Loucy (cell line): ENCODE results near the gene LZTFL1.

Experiments used
- H2AFZ ChIP-seq: fragments of 200-600 bp; sonication (generic); 2 replicates; pipeline ENCODE4 v1.6.0; 2016; ENCODE audit warnings: antibody characterized with exemption, mild to moderate bottlenecking, low read length, moderate library complexity
- H3F3A ChIP-seq: fragments of 200-600 bp; 2 replicates; pipeline ENCODE4 v1.6.0; 2016; ENCODE audit warnings: antibody characterized with exemption, low read depth, mild to moderate bottlenecking
- H3K27me3 ChIP-seq: fragments of 200-600 bp; sonication (generic); 2 replicates; pipeline ENCODE4 v1.6.1; 2014; ENCODE audit warnings: low read length, mild to moderate bottlenecking; ENCODE audit not compliant: insufficient read depth, poor library complexity, severe bottlenecking
- H3K36me3 ChIP-seq: fragments of 200-600 bp; sonication (generic); 2 replicates; pipeline ENCODE4 v1.6.1; 2016; ENCODE audit warnings: low read length; ENCODE audit not compliant: insufficient read depth
- H3K4me1 ChIP-seq: fragments of 200-600 bp; sonication (generic); 2 replicates; pipeline ENCODE4 v1.5.1; 2014; ENCODE audit warnings: low read length, mild to moderate bottlenecking; ENCODE audit not compliant: insufficient read depth, poor library complexity, severe bottlenecking
- H3K4me2 ChIP-seq: fragments of 200-600 bp; sonication (generic); 2 replicates; pipeline ENCODE4 v1.6.0; 2014; ENCODE audit warnings: antibody characterized with exemption, low read length, low read depth, mild to moderate bottlenecking; ENCODE audit not compliant: poor library complexity, severe bottlenecking
- H3K4me3 ChIP-seq: fragments of 200-600 bp; sonication (generic); 2 replicates; pipeline ENCODE4 v1.5.1; 2014; ENCODE audit warnings: low read length, mild to moderate bottlenecking, mixed read lengths; ENCODE audit not compliant: poor library complexity, severe bottlenecking
- H3K79me2 ChIP-seq: fragments of 200-600 bp; sonication (generic); 2 replicates; pipeline ENCODE4 v1.6.1; 2014; ENCODE audit warnings: low read length; ENCODE audit not compliant: insufficient read depth
- H3K9ac ChIP-seq: fragments of 200-600 bp; sonication (generic); 2 replicates; pipeline ENCODE4 v1.6.0; 2014; ENCODE audit warnings: mild to moderate bottlenecking, low read depth, low read length, moderate library complexity; ENCODE audit not compliant: poor library complexity, severe bottlenecking
- H3K9me2 ChIP-seq: fragments of 200-600 bp; sonication (generic); replicated peaks from 2 replicates; pipeline ENCODE4 v1.6.1; 2016; ENCODE audit warnings: low read depth, low read length, mixed read lengths
- H3K9me3 ChIP-seq: fragments of 200-600 bp; sonication (generic); 2 replicates; pipeline ENCODE4 v1.6.1; 2014; ENCODE audit warnings: mild to moderate bottlenecking, antibody characterized with exemption, low read length, low read depth; ENCODE audit not compliant: insufficient read depth
- H4K20me1 ChIP-seq: fragments of 200-600 bp; sonication (generic); 2 replicates; pipeline ENCODE4 v1.6.0; 2014; ENCODE audit warnings: antibody characterized with exemption, low read length, mild to moderate bottlenecking; ENCODE audit not compliant: insufficient read depth, poor library complexity, severe bottlenecking
- EZH2phosphoT487 ChIP-seq: fragments of 200-600 bp; IDR thresholded peaks from 2 replicates; pipeline ENCODE4 v1.6.1; 2018; ENCODE audit warnings: antibody characterized with exemption, mild to moderate bottlenecking, moderate library complexity, borderline replicate concordance
- TF ChIP-seq, protein P1 (sequence below): fragments of 200-600 bp; sonication (generic); conservative IDR thresholded peaks from 2 replicates; pipeline ENCODE4 v1.5.1; 2014; ENCODE audit warnings: mild to moderate bottlenecking, antibody characterized with exemption, low read length

LZTFL1 gene

DNA sequence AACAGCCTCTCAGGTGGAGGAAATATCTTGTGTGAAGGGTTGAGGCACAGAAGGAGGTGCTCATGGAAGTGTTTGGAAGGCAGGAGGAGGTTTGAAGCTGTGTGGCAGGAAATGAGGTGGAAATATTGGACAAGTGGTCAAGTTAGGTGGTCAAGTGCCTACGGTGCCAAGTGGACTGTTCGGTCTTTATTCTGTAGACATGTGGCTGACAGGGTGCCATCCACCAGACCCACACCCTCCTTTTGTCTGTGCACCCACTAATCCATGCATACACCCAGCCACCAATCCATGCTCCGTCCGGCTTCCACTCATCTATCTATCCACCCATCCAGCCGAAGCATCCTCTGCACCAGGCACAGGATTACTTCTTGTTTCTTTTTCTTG lies 47.8 kb downstream of the LZTFL1 start:
- Histone ChIP-seq H3K4me3 (no peak overlapping the region), H3K4me1 (no peaks in the 10 kb centered on the region), H2AFZ (no peak overlapping the region), H3K27me3 (peaks cover 14% of the 10 kb centered on the region), H3K9ac (no peak overlapping the region), H3K9me3 (no peaks in the 10 kb centered on the region), H4K20me1 (no peaks in the 10 kb centered on the region), H3F3A (no peaks in the 10 kb centered on the region), H3K4me2 (no peak overlapping the region), H3K36me3 (no peaks in the 10 kb centered on the region), H3K79me2 (no peaks in the 10 kb centered on the region), H3K9me2 (no peaks in the 10 kb centered on the region)
- no peak for TF ChIP-seq EZH2phosphoT487
- TF ChIP-seq, protein P1, sequence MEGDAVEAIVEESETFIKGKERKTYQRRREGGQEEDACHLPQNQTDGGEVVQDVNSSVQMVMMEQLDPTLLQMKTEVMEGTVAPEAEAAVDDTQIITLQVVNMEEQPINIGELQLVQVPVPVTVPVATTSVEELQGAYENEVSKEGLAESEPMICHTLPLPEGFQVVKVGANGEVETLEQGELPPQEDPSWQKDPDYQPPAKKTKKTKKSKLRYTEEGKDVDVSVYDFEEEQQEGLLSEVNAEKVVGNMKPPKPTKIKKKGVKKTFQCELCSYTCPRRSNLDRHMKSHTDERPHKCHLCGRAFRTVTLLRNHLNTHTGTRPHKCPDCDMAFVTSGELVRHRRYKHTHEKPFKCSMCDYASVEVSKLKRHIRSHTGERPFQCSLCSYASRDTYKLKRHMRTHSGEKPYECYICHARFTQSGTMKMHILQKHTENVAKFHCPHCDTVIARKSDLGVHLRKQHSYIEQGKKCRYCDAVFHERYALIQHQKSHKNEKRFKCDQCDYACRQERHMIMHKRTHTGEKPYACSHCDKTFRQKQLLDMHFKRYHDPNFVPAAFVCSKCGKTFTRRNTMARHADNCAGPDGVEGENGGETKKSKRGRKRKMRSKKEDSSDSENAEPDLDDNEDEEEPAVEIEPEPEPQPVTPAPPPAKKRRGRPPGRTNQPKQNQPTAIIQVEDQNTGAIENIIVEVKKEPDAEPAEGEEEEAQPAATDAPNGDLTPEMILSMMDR, result no peak

DNA sequence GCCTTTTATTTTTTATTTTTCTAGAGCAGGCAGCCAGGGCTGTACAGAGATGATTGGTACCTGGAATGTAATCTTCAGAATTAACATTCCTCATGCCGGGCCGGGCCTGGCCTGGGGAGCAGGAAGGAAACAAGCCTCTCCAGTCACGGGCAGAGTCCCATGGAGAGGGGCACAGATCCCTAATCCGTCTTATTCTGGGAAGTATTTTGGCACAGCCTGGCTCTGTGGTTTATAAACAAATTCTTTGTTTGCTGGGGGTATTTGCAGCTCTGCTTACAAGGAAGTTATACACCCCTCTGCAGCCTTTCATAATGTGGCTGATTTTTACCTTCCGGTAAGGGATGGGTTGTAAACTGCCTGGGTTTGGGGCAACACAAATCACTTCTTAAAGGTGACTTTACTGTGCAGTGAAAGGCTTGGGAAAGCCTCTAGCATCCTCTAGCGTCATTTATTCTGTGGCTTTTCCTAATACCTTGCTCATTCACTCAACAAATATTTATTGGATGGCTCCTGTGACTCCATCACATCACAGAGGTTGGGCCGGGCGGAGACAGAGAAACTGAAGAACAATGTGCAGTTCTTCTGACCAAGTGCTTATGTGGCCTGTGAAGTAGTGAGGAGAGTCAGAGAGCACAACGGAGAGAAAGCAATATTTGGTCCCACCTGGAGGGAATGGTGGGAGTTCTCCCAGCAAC lies 48.3 kb downstream of the LZTFL1 start:
- H3K4me1 ChIP-seq, result no peaks in the 10 kb centered on the region
- H4K20me1 ChIP-seq, result no peaks in the 10 kb centered on the region
- H3K9ac ChIP-seq, result no peak overlapping the region
- no peak for TF ChIP-seq EZH2phosphoT487
- no peaks in the 10 kb centered on the region for H3K9me3 ChIP-seq
- no peaks in the 10 kb centered on the region for H3K36me3 ChIP-seq
- H3K79me2 ChIP-seq, result no peaks in the 10 kb centered on the region
- H3K4me2 ChIP-seq, result no peak overlapping the region
- H3K4me3 ChIP-seq, result no peak overlapping the region
- H3K9me2 ChIP-seq, result no peaks in the 10 kb centered on the region
- no peak overlapping the region for H2AFZ ChIP-seq
- H3F3A ChIP-seq, result no peaks in the 10 kb centered on the region
- H3K27me3 ChIP-seq, result peaks cover 14% of the 10 kb centered on the region

DNA sequence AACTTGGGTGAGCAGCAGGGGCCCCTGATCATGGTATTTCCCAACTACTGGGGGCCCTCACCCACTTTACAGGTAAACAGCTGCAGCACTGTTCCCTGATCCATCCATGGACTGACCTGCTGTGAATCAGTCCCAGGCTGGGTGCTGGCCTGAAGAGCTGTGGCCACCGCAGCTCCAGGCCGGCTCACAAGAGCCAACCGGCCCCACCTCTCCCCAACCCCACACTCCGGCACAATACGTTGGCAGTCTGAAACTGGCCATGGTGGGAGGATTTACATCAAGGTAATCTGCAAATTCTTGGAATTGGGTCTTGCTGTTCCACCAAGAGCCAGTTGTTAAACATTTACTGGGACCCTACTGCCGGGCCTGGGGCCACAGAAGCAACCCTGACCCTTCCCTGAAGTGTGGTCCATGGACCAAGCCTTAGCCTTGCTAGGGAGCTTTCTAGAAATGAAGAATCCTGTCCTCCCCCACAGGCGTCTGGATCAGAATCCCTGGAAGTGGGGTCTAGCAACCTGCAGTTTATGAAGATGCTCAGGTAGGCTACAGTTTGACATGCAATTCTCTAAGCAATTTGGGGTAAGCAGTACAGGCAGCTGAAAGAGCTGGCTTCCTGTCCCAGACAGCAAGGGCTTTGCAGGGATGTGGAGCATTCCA lies 49.3 kb downstream of the LZTFL1 start:
- no peaks in the 10 kb centered on the region for H3K9me3 ChIP-seq
- no peak overlapping the region for H3K9ac ChIP-seq
- TF ChIP-seq EZH2phosphoT487, result no peak
- TF ChIP-seq, protein P1, result no peak
- no peaks in the 10 kb centered on the region for H3K36me3 ChIP-seq
- no peaks in the 10 kb centered on the region for H3K4me1 ChIP-seq
- H3K4me3 ChIP-seq, result no peak overlapping the region
- no peak overlapping the region for H3K4me2 ChIP-seq
- no peaks in the 10 kb centered on the region for H4K20me1 ChIP-seq
- no peak overlapping the region for H2AFZ ChIP-seq
- no peaks in the 10 kb centered on the region for H3K79me2 ChIP-seq
- no peaks in the 10 kb centered on the region for H3K9me2 ChIP-seq
- H3F3A ChIP-seq, result no peaks in the 10 kb centered on the region
- H3K27me3 ChIP-seq, result peaks cover 14% of the 10 kb centered on the region

DNA sequence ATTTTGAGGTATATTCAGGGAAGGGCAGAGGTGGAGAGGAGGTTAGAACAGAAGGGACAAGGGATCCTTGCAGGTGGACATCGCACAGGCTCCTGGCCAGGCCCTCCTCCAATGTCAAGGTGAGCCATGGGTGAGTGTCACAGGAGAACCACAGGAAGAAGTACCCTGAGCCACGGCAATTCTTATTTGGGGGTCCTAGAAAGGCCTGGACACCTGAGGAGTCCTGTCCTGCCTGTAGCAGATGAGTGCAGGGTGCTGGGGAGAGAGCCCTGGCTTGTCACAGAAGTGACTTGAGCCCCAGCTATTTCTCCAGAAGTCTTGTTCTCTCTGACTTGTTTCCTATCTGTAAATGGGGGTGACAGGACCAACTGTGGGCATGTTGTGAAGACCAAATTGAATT lies 49.9 kb downstream of the LZTFL1 start:
- H3K4me1 ChIP-seq, result no peaks in the 10 kb centered on the region
- no peak overlapping the region for H3K9ac ChIP-seq
- TF ChIP-seq, protein P1, result no peak
- TF ChIP-seq EZH2phosphoT487, result no peak
- no peaks in the 10 kb centered on the region for H3F3A ChIP-seq
- H3K9me3 ChIP-seq, result no peaks in the 10 kb centered on the region
- H3K4me2 ChIP-seq, result no peak overlapping the region
- H3K27me3 ChIP-seq, result peaks cover 19% of the 10 kb centered on the region
- H3K9me2 ChIP-seq, result no peaks in the 10 kb centered on the region
- no peak overlapping the region for H3K4me3 ChIP-seq
- H3K79me2 ChIP-seq, result no peaks in the 10 kb centered on the region
- H2AFZ ChIP-seq, result no peak overlapping the region
- H3K36me3 ChIP-seq, result no peaks in the 10 kb centered on the region
- H4K20me1 ChIP-seq, result no peaks in the 10 kb centered on the region
